ENCODE data around the gene LRRC8C.

DNA sequence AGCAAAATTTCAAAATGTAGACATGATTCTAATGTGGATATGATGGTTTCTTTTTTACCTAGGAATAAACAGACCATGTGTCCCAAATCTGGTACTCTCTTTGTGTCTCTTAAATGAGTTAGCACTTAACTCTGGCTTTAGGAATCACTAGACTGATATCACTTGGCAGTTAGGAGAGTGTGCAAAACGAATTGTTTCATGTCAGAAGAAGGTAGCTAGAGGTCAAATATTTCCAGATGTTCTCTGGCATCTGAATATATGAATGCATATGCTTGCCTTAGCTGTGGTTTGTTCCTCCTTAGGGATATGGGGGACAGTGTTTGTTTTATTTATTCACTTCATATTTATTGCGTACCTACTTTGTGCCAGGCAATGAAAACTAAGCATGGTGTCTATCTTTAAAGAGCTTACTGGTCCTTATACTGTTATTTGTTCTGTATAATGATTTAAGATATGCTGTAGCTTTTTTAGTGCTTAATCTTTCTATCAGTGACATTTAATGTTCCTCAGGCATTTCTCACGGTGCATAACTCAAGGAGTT, 65.2 kb downstream of the LRRC8C start:
- TF ChIP-seq, protein P1, sequence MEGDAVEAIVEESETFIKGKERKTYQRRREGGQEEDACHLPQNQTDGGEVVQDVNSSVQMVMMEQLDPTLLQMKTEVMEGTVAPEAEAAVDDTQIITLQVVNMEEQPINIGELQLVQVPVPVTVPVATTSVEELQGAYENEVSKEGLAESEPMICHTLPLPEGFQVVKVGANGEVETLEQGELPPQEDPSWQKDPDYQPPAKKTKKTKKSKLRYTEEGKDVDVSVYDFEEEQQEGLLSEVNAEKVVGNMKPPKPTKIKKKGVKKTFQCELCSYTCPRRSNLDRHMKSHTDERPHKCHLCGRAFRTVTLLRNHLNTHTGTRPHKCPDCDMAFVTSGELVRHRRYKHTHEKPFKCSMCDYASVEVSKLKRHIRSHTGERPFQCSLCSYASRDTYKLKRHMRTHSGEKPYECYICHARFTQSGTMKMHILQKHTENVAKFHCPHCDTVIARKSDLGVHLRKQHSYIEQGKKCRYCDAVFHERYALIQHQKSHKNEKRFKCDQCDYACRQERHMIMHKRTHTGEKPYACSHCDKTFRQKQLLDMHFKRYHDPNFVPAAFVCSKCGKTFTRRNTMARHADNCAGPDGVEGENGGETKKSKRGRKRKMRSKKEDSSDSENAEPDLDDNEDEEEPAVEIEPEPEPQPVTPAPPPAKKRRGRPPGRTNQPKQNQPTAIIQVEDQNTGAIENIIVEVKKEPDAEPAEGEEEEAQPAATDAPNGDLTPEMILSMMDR (IDR thresholded peaks at IDR 0.05; ENCODE audit: low read length), result no peak
- TF ChIP-seq EZH2 (IDR thresholded peaks at IDR 0.05; ENCODE audit: borderline replicate concordance, low read length), result no peak

All from OCI-LY1 (cell line).